Stomach (tissue), 4 donors: ENCODE results near the gene GALNT18.

ENCODE experiments used
- CTCF ChIP-seq, 7 experiments: fragments of 450-650 bp in 4 of 7; fragments of 200-600 bp in 3 of 7; sonication (generic) in 3 of 7; IDR thresholded peaks; one replicate each; pipeline ENCODE4 v1.5.1; 2016 to 2019; ENCODE audit warnings: antibody characterized with exemption in 7 of 7, control low read depth in 2 of 7, mild to moderate bottlenecking in 1 of 7
- EP300 ChIP-seq: sonication (generic); formaldehyde crosslinking; IDR thresholded peaks from one replicate; pipeline ENCODE4 v1.6.1; 2017; ENCODE audit warnings: antibody characterized with exemption
- POLR2A ChIP-seq, 4 donors: fragments of 450-650 bp; IDR thresholded peaks; one replicate each; pipeline ENCODE4 v1.6.1; 2016; ENCODE audit warnings: antibody characterized with exemption in 4 of 4, control low read depth in 2 of 4, mild to moderate bottlenecking in 1 of 4, moderate library complexity in 1 of 4
- POLR2AphosphoS5 ChIP-seq, 3 donors: sonication (generic); formaldehyde crosslinking; IDR thresholded peaks; one replicate each; pipeline ENCODE4 v1.6.1; 2016; ENCODE audit warnings: antibody characterized with exemption in 3 of 3

- TF ChIP-seq CTCF (IDR thresholded peaks at IDR 0.05) (no peak), POLR2A (IDR thresholded peaks at IDR 0.05) (no peak), POLR2AphosphoS5 (IDR thresholded peaks at IDR 0.05) (no peak), EP300 (no peak)
These were observed 108.4 kb downstream of the GALNT18 start for GRCh38 chr11:11513422-11513821.
